ENCODE measurements around the gene FAM216B.

DNA sequence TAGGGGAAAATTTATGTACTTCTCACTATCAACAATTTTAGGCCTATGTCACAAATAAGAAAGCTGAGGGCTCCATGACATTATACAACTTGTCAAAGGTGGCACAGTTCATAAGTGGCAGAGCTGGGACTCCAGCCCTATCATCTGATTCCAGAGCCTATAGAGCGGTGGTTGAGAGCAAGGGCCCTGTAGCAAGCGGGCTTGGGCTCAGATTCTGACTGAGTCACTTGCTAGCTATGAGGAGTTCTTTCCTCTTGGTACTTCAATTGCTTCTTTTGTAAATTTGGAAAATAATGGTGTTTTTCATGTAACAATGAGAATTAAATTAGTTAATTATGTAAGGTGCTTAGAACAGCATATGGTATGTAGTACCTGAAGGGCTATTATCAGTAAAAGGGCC is 28.7 kb upstream of the FAM216B start:
- no peak for TF ChIP-seq EZH2 (IDR thresholded peaks at IDR 0.05; ENCODE audit: low read depth, low read length, severe bottlenecking)
- no peak for TF ChIP-seq SP1 (IDR thresholded peaks at IDR 0.05; ENCODE audit: low read depth, low read length)
- TF ChIP-seq, protein P1, sequence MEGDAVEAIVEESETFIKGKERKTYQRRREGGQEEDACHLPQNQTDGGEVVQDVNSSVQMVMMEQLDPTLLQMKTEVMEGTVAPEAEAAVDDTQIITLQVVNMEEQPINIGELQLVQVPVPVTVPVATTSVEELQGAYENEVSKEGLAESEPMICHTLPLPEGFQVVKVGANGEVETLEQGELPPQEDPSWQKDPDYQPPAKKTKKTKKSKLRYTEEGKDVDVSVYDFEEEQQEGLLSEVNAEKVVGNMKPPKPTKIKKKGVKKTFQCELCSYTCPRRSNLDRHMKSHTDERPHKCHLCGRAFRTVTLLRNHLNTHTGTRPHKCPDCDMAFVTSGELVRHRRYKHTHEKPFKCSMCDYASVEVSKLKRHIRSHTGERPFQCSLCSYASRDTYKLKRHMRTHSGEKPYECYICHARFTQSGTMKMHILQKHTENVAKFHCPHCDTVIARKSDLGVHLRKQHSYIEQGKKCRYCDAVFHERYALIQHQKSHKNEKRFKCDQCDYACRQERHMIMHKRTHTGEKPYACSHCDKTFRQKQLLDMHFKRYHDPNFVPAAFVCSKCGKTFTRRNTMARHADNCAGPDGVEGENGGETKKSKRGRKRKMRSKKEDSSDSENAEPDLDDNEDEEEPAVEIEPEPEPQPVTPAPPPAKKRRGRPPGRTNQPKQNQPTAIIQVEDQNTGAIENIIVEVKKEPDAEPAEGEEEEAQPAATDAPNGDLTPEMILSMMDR (IDR thresholded peaks at IDR 0.05; ENCODE audit: control extremely low read depth in 1 of 3, insufficient read depth in 1 of 3, low read depth in 1 of 3, low read length in 3 of 3): no peak
- no peak for TF ChIP-seq CEBPB (IDR thresholded peaks at IDR 0.05; ENCODE audit: low read depth, low read length)
- no peak for TF ChIP-seq CBX8 (IDR thresholded peaks at IDR 0.05; ENCODE audit: borderline replicate concordance, low read depth, low read length)
- no peak for TF ChIP-seq EGR1 (IDR thresholded peaks at IDR 0.05; ENCODE audit: borderline replicate concordance, low read depth, low read length)
